SK-N-MC (cell line): ENCODE data around the gene ASTN2.

Experiments
- EZH2 ChIP-seq: fragments of 200-600 bp; sonication (generic); IDR thresholded peaks from one replicate; pipeline ENCODE4 v1.6.1; 2017; ENCODE audit warnings: antibody characterized with exemption
- POLR2AphosphoS5 ChIP-seq: IDR thresholded peaks from 2 replicates; pipeline ENCODE4 v1.6.1; 2012; ENCODE audit warnings: mild to moderate bottlenecking, low read depth, low read length, borderline replicate concordance

DNA sequence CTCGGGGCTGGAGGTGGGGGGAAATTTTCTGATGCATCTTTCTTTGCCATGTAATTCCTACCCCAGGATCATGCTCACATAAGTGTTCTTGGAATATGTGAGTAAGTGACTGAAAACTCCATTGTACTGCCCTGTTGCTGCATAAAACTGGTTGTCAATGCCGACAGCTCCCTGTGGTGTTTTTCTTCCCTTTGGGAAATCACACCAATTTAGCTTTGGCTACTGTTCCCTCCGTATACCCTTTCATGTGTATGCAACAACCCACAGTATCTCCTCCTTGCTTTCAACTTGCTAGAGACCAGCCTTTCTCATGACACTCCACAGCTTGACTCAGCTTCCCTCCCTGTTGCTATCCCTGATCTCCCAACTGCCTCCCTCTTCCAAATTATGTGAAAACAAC is 487.1 kb downstream of the ASTN2 start:
- TF ChIP-seq POLR2AphosphoS5 (no peak), EZH2 (no peak)
